AG09319 (cell line): ENCODE results near the gene LARP4B.
"Not testable (repeated sequence)": the region's sequence is repeated elsewhere in the genome, so short reads cannot be mapped to it uniquely, and the experiment has no call there.

Experiments used
- DNase-seq: peaks from one replicate; pipeline ENCODE4 v3.0.0-alpha.2; 2010; ENCODE audit warnings: low read depth; ENCODE audit errors: extremely low read depth
- CTCF ChIP-seq: IDR thresholded peaks from 2 replicates; pipeline ENCODE4 v1.5.1; 2011; ENCODE audit warnings: low read depth, mild to moderate bottlenecking, inconsistent platforms, low read length, moderate library complexity

LARP4B gene

GRCh38 chr10:947881-948280 lies 16.4 kb upstream of the LARP4B start:
- no peak for TF ChIP-seq CTCF
- DNase-seq, result no peak

- TF ChIP-seq CTCF, result no peak
- DNase-seq, result no peak
These were observed 15.5 kb upstream of the LARP4B start for GRCh38 chr10:947051-947450.

GRCh38 chr10:945778-946177 lies 14.3 kb upstream of the LARP4B start:
- DNase-seq, result no peak
- no peak for TF ChIP-seq CTCF

GRCh38 chr10:944034-944831 lies 12.7 kb upstream of the LARP4B start:
- peak; percentile 52 for DNase-seq
- no peak for TF ChIP-seq CTCF

GRCh38 chr10:943334-944033 lies 12.0 kb upstream of the LARP4B start:
- TF ChIP-seq CTCF, result no peak
- DNase-seq, result no peak

- no peak for TF ChIP-seq CTCF
- no peak for DNase-seq
These were observed 7.6 kb upstream of the LARP4B start for GRCh38 chr10:938941-939678.

- TF ChIP-seq CTCF, result no peak
- DNase-seq, result no peak
These were observed 3.4 kb upstream of the LARP4B start for GRCh38 chr10:934746-935406.

- not testable (repeated sequence) for DNase-seq
These were observed 2.7 kb upstream of the LARP4B start for GRCh38 chr10:934165-934564.
